ENCODE data around the gene CELF4. TPM values are rescaled to one million over a fixed set of nuclear protein-coding genes. Genes with fewer than 3 reads are reported as not detected.

CELF4 gene
- polyA plus RNA-seq, 4 donors = 3.2 to 7.8 (median 3.8) TPM; not detected in 1

DNA sequence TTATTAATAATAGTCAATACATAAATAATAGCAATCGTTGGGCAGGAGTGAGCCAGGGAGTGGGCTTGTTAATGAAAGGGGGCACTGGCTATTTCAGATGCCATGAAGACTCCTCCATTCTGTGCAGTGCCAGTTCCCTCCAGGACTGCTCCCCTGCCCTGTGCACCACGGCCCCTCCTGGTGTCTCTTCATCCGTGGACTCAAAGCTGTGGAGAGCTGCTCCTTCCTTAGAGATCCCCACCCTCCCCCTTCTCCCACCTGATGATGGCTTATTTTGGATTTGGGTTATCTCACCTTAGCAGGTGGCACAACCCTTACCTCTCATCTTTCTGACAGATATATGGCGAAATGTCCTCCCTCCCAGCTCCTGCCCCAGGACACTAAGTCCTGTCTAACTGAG lies 3.1 kb upstream of the CELF4 start:
- WGBS, 3 donors = 35 to 43% (median 41%) methylated on average over 4 of the region's 4 CpGs
- FAIRE-seq (no peak), DNase-seq (no peak)
- Histone ChIP-seq H3K27me3 (ENCODE audit: control insufficient read depth in 3 of 3, insufficient read depth in 3 of 3, low read length in 3 of 3) (peaks cover 14 to 78% (median 18%) of the 10 kb centered on the region in 3 donors), H3K36me3 (ENCODE audit: control insufficient read depth in 3 of 3, insufficient read depth in 2 of 3, low read depth in 1 of 3, low read length in 3 of 3) (no peaks in the 10 kb centered on the region), H3K4me3 (ENCODE audit: low read depth in 1 of 3, low read length in 3 of 3) (no peak overlapping the region), H3K9me3 (ENCODE audit: control insufficient read depth in 2 of 2, insufficient read depth in 1 of 2, low read depth in 1 of 2, low read length in 1 of 2) (peaks cover 0 to 2% of the 10 kb centered on the region in 2 donors), H3K27ac (ENCODE audit: low read depth in 1 of 3, low read length in 2 of 3) (no peak overlapping the region), H3K4me1 (ENCODE audit: control insufficient read depth in 3 of 3, insufficient read depth in 2 of 3, low read depth in 1 of 3, low read length in 2 of 3) (peaks cover 0 to 3% (median 3%) of the 10 kb centered on the region in 3 donors)

DNA sequence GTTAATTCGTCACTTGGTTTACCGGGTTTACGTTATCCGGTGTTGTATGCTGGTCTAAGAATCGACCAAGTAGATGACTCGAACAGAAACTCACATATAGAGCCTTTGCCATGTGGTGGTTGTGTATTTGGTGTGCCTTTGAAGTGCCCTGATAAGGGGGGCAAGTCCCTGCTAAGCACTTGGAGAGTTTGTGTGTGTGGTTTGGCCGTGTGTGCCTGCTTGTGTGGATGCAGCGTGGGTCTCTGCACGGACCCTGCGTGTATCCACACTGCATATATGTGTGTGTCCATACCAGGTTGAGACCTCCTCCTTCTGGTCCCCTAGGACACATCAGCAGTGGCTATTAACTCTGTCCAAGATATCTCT lies 2.4 kb upstream of the CELF4 start:
- FAIRE-seq = no peak
- WGBS, 3 donors = 19 to 30% (median 30%) methylated on average over 10 of the region's 10 CpGs
- H3K4me1 ChIP-seq (ENCODE audit: control insufficient read depth in 3 of 3, insufficient read depth in 2 of 3, low read depth in 1 of 3, low read length in 2 of 3) = peaks cover 0 to 3% (median 3%) of the 10 kb centered on the region in 3 donors
- peaks cover 0 to 2% of the 10 kb centered on the region in 2 donors for H3K9me3 ChIP-seq (ENCODE audit: control insufficient read depth in 2 of 2, insufficient read depth in 1 of 2, low read depth in 1 of 2, low read length in 1 of 2)
- no peak overlapping the region for H3K4me3 ChIP-seq (ENCODE audit: low read depth in 1 of 3, low read length in 3 of 3)
- H3K36me3 ChIP-seq (ENCODE audit: control insufficient read depth in 3 of 3, insufficient read depth in 2 of 3, low read depth in 1 of 3, low read length in 3 of 3) = no peaks in the 10 kb centered on the region
- DNase-seq = no peak
- H3K27me3 ChIP-seq (ENCODE audit: control insufficient read depth in 3 of 3, insufficient read depth in 3 of 3, low read length in 3 of 3) = peaks cover 14 to 78% (median 19%) of the 10 kb centered on the region in 3 donors
- H3K27ac ChIP-seq (ENCODE audit: low read depth in 1 of 3, low read length in 2 of 3) = no peak overlapping the region

DNA sequence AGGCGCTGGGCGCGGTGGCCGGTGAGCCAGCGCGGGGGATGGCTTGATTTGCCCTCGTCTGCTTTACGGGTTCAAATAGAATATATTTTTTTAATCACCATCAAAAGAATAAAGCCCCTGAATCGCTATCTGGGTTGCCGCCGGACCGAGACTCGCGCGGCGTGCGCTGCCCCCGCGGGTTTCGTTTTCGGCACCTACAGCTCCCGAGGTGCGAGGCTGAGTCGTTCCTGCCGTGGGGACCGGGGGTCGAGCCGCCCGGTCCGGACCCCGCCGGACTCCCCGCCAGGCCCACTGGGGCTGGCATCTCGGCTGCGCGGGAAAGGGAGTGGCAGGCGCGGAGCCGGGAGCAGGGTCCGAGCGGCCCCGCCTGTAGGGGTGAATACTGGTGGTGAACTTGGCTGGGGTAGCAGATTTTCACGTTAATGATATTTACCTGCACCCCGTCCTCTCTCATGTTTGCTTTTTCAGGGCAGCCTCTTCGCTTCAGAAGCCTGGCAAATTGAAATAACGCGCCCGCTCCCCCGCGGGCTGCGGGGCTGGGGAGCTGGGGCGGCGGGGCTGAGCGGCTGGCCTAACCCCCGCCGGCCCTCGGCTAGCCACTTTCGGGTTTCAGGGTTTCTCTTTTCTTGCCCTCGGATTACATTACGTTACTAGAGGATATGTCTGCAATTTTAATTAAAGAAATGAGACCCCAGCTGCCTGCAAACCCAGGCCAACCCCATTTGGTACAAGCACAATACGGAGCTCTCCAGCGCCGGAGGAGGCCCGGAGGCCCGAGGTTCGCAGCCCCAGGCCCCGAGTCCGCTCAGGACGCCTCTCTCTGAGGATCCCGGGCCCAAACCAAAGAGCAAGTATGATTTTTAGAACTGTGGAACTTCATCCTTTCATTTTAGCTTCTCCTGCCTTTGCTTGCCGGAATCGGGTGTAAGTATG lies 1.7 kb upstream of the CELF4 start:
- no peak for FAIRE-seq
- peak in 1 of 2 donors; percentile 16 for DNase-seq
- peaks cover 14 to 77% (median 17%) of the 10 kb centered on the region in 3 donors for H3K27me3 ChIP-seq (ENCODE audit: control insufficient read depth in 3 of 3, insufficient read depth in 3 of 3, low read length in 3 of 3)
- no peak overlapping the region for H3K27ac ChIP-seq (ENCODE audit: low read depth in 1 of 3, low read length in 2 of 3)
- WGBS, 3 donors = 4 to 7% (median 6%) methylated on average over 67 to 72 of the region's 72 CpGs
- H3K9me3 ChIP-seq (ENCODE audit: control insufficient read depth in 2 of 2, insufficient read depth in 1 of 2, low read depth in 1 of 2, low read length in 1 of 2) = peaks cover 0 to 2% of the 10 kb centered on the region in 2 donors
- H3K36me3 ChIP-seq (ENCODE audit: control insufficient read depth in 3 of 3, insufficient read depth in 2 of 3, low read depth in 1 of 3, low read length in 3 of 3) = no peaks in the 10 kb centered on the region
- peaks cover 0 to 3% (median 3%) of the 10 kb centered on the region in 3 donors for H3K4me1 ChIP-seq (ENCODE audit: control insufficient read depth in 3 of 3, insufficient read depth in 2 of 3, low read depth in 1 of 3, low read length in 2 of 3)
- H3K4me3 ChIP-seq (ENCODE audit: low read depth in 1 of 3, low read length in 3 of 3) = peak overlapping the region in 2 of 3 donors; percentile 39 to 43

DNA sequence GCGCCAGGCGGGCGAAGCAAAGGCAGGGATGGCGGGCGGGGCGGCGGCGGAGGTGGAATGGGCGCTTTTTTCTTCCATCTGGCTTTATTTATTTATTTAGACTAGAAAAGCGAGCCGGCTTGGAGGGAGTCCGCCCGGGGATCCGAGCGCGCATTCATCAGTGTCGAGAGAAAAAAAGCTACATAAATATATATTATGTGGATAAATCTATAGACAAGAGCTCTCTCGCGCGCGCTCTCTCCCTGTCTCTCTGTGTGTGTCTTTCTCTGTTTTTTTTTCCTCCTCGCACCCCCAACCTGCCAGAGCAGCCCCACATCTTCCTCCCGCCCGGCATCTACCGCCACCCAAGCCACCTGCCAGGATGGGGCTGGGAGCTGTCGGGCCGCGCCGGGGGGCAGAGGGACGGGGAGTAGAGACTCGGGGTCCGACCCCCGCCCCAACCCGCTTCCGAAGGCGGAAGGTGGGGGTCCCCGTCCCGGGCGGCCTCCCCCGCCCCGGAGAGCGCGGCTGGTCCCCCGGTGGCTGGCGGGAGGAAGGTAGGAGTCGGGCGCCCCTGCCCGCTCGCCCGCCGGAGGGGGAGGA lies 972 bp upstream of the CELF4 start:
- Histone ChIP-seq H3K4me3 (ENCODE audit: low read depth in 1 of 3, low read length in 3 of 3) (peak overlapping the region in 2 of 3 donors; percentile 39 to 43), H3K36me3 (ENCODE audit: control insufficient read depth in 3 of 3, insufficient read depth in 2 of 3, low read depth in 1 of 3, low read length in 3 of 3) (no peaks in the 10 kb centered on the region), H3K4me1 (ENCODE audit: control insufficient read depth in 3 of 3, insufficient read depth in 2 of 3, low read depth in 1 of 3, low read length in 2 of 3) (peaks cover 0 to 3% (median 3%) of the 10 kb centered on the region in 3 donors), H3K27me3 (ENCODE audit: control insufficient read depth in 3 of 3, insufficient read depth in 3 of 3, low read length in 3 of 3) (peaks cover 14 to 85% (median 17%) of the 10 kb centered on the region in 3 donors), H3K27ac (ENCODE audit: low read depth in 1 of 3, low read length in 2 of 3) (peak overlapping the region in 1 of 3 donors; percentile 28), H3K9me3 (ENCODE audit: control insufficient read depth in 2 of 2, insufficient read depth in 1 of 2, low read depth in 1 of 2, low read length in 1 of 2) (peaks cover 0 to 2% of the 10 kb centered on the region in 2 donors)
- WGBS, 3 donors = 2 to 7% (median 3%) methylated on average over 49 to 51 of the region's 51 CpGs
- DNase-seq = peak in 1 of 2 donors; percentile 11
- FAIRE-seq = no peak

DNA sequence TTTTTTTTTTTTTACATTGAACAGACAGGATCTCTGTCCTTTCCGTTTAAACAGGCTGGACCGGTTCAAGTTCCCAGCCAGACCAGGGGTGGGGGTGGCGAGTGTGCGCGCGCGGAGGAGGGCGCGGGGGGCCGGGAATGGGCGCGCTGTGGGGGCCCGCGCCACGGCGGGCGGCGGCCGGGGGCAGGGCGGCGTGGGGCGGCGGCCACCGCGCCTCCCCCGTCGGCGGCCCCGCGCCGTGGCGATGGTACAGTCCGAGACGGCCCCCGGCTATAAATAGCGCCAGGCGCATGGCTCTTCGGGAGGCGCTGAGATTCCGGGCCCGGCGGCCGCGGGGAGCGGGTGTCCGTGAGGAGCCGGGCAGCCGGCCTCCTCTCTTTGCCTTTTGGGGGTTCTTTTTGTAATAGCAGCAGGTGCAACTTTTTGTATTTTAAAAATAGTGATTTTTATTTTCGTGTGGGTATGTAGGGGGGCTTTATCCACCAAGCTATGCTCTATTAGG lies 430 bp upstream of the CELF4 start:
- Histone ChIP-seq H3K4me1 (ENCODE audit: control insufficient read depth in 3 of 3, insufficient read depth in 2 of 3, low read depth in 1 of 3, low read length in 2 of 3) (peaks cover 0 to 3% (median 3%) of the 10 kb centered on the region in 3 donors), H3K27me3 (ENCODE audit: control insufficient read depth in 3 of 3, insufficient read depth in 3 of 3, low read length in 3 of 3) (peaks cover 14 to 81% (median 17%) of the 10 kb centered on the region in 3 donors), H3K36me3 (ENCODE audit: control insufficient read depth in 3 of 3, insufficient read depth in 2 of 3, low read depth in 1 of 3, low read length in 3 of 3) (no peaks in the 10 kb centered on the region), H3K9me3 (ENCODE audit: control insufficient read depth in 2 of 2, insufficient read depth in 1 of 2, low read depth in 1 of 2, low read length in 1 of 2) (peaks cover 0 to 2% of the 10 kb centered on the region in 2 donors), H3K4me3 (ENCODE audit: low read depth in 1 of 3, low read length in 3 of 3) (peak overlapping the region in 2 of 3 donors; percentile 20 to 44), H3K27ac (ENCODE audit: low read depth in 1 of 3, low read length in 2 of 3) (peak overlapping the region in 1 of 3 donors; percentile 28)
- 2 to 3% (median 2%) methylated on average over 32 to 49 of the region's 49 CpGs for WGBS, 3 donors
- peak in 1 of 2 donors; percentile 61 for DNase-seq
- FAIRE-seq = no peak

DNA sequence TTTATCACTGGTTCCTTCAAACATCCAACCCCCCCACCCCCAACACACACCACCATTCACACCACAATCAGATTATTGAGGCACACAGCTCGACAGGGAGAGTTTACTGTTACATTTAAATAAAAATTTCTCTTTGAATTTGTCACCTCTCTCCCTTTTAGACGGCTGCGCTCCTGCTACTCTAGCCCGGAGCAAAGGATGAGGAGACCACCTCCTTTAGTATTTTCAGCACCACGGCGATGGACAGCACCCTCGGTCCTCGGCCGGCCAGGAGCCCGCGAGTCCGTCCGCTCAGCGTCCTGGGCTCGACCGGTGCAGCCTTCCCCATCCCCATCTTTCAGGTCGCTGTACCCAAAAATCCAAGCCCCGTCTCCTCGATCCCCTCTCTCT lies 892 bp downstream of the CELF4 start:
- WGBS, 3 donors = 4 to 13% (median 11%) methylated on average over 19 of the region's 19 CpGs
- peak in 1 of 2 donors; percentile 73 for DNase-seq
- no peak overlapping the region for H3K27ac ChIP-seq (ENCODE audit: low read depth in 1 of 3, low read length in 2 of 3)
- H3K4me1 ChIP-seq (ENCODE audit: control insufficient read depth in 3 of 3, insufficient read depth in 2 of 3, low read depth in 1 of 3, low read length in 2 of 3) = peaks cover 0 to 3% (median 3%) of the 10 kb centered on the region in 3 donors
- no peaks in the 10 kb centered on the region for H3K36me3 ChIP-seq (ENCODE audit: control insufficient read depth in 3 of 3, insufficient read depth in 2 of 3, low read depth in 1 of 3, low read length in 3 of 3)
- FAIRE-seq = no peak
- H3K4me3 ChIP-seq (ENCODE audit: low read depth in 1 of 3, low read length in 3 of 3) = peak overlapping the region in 1 of 3 donors; percentile 44
- peaks cover 0 to 2% of the 10 kb centered on the region in 2 donors for H3K9me3 ChIP-seq (ENCODE audit: control insufficient read depth in 2 of 2, insufficient read depth in 1 of 2, low read depth in 1 of 2, low read length in 1 of 2)
- H3K27me3 ChIP-seq (ENCODE audit: control insufficient read depth in 3 of 3, insufficient read depth in 3 of 3, low read length in 3 of 3) = peaks cover 14 to 70% (median 17%) of the 10 kb centered on the region in 3 donors

DNA sequence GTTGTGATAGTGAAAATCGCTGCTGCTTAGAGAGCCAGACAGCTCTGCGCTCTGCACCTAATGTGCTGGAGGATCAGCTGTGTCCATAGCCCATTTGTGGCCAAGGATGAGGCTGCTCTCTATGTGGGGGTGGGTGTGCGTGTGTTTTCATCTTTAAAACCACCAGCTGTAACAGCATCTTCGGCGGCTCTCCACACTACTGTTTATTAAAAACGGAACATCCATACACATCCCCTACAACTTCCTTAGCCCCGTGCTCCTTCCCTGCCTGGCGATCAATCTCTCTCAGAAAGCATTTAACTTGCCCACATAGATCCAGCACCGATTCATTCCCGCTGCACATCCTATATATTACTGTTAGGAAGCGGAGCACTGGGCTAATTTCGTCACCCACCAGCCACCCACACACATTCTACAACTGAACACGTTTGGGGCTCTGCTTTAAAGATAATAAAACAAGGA lies 1.6 kb downstream of the CELF4 start:
- 36 to 46% (median 38%) methylated on average over 13 of the region's 13 CpGs for WGBS, 3 donors
- peaks cover 14 to 65% (median 14%) of the 10 kb centered on the region in 3 donors for H3K27me3 ChIP-seq (ENCODE audit: control insufficient read depth in 3 of 3, insufficient read depth in 3 of 3, low read length in 3 of 3)
- FAIRE-seq (no peak), DNase-seq (no peak)
- no peak overlapping the region for H3K27ac ChIP-seq (ENCODE audit: low read depth in 1 of 3, low read length in 2 of 3)
- H3K4me1 ChIP-seq (ENCODE audit: control insufficient read depth in 3 of 3, insufficient read depth in 2 of 3, low read depth in 1 of 3, low read length in 2 of 3) = peaks cover 0 to 3% (median 3%) of the 10 kb centered on the region in 3 donors
- H3K9me3 ChIP-seq (ENCODE audit: control insufficient read depth in 2 of 2, insufficient read depth in 1 of 2, low read depth in 1 of 2, low read length in 1 of 2) = peaks cover 0 to 2% of the 10 kb centered on the region in 2 donors
- peak overlapping the region in 1 of 3 donors; percentile 44 for H3K4me3 ChIP-seq (ENCODE audit: low read depth in 1 of 3, low read length in 3 of 3)
- H3K36me3 ChIP-seq (ENCODE audit: control insufficient read depth in 3 of 3, insufficient read depth in 2 of 3, low read depth in 1 of 3, low read length in 3 of 3) = no peaks in the 10 kb centered on the region

DNA sequence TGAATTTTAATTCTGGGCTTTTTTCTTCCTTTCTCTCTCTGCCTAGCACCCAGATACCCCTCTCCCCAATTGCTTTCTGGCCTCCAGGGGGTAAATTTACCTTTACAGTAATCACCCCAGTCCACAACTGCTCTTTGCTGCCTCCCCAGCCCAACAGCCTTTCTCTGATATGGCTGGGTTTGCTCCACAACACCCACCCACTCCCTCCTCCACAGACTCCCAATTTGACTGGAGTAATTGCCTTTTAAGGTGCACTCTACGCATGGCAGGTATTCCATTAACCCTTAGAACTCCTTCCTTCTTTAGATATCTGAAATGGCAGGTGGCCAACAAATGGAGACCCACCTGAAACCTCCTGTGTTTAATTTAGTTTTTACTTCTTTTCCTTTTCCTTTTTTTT lies 3.6 kb downstream of the CELF4 start:
- Histone ChIP-seq H3K27ac (ENCODE audit: low read depth in 1 of 3, low read length in 2 of 3) (no peak overlapping the region), H3K36me3 (ENCODE audit: control insufficient read depth in 3 of 3, insufficient read depth in 2 of 3, low read depth in 1 of 3, low read length in 3 of 3) (no peaks in the 10 kb centered on the region), H3K9me3 (ENCODE audit: control insufficient read depth in 2 of 2, insufficient read depth in 1 of 2, low read depth in 1 of 2, low read length in 1 of 2) (no peaks in the 10 kb centered on the region), H3K27me3 (ENCODE audit: control insufficient read depth in 3 of 3, insufficient read depth in 3 of 3, low read length in 3 of 3) (peaks cover 5 to 50% (median 5%) of the 10 kb centered on the region in 3 donors), H3K4me3 (ENCODE audit: low read depth in 1 of 3, low read length in 3 of 3) (no peak overlapping the region), H3K4me1 (ENCODE audit: control insufficient read depth in 3 of 3, insufficient read depth in 2 of 3, low read depth in 1 of 3, low read length in 2 of 3) (peaks cover 0 to 3% (median 3%) of the 10 kb centered on the region in 3 donors)
- 5 to 29% (median 26%) methylated on average over 1 of the region's 1 CpG for WGBS, 3 donors
- FAIRE-seq (no peak), DNase-seq (no peak)
